Skin epidermis (tissue), 12 donors: Measurements from ENCODE around the gene AP1G1.
"Not testable (repeated sequence)": the region's sequence is repeated elsewhere in the genome, so short reads cannot be mapped to it uniquely, and the experiment has no call there.

Experiments
- H3K27ac ChIP-seq, 21 experiments: fragments of 200-600 bp; sonication (generic) in 11 of 21; one replicate each; pipeline ENCODE4 v1.5.0; 2020; ENCODE audit warnings: mild to moderate bottlenecking in 3 of 21, inconsistent platforms in 2 of 21, moderate library complexity in 2 of 21
- H3K4me3 ChIP-seq, 7 experiments: fragments of 200-600 bp; sonication (generic) in 2 of 7; one replicate each; pipeline ENCODE4 v1.5.0; 2020; ENCODE audit warnings: inconsistent platforms in 2 of 7, mild to moderate bottlenecking in 2 of 7, moderate library complexity in 1 of 7

The AP1G1 gene

GRCh38 chr16:71721066-71721740 is 87.4 kb downstream of the AP1G1 start:
- Histone ChIP-seq H3K4me3 (no peak overlapping the region), H3K27ac (no peak overlapping the region)

GRCh38 chr16:71712501-71712900 is 96.1 kb downstream of the AP1G1 start:
- no peak overlapping the region for H3K4me3 ChIP-seq

GRCh38 chr16:71711789-71712188 is 96.8 kb downstream of the AP1G1 start:
- H3K27ac ChIP-seq, result no peak overlapping the region
- no peak overlapping the region for H3K4me3 ChIP-seq

More at GRCh38 chr16:71712501-71712900, 96.1 kb downstream of the AP1G1 start:
- no peak overlapping the region for H3K27ac ChIP-seq

- Histone ChIP-seq H3K4me3 (no peak overlapping the region), H3K27ac (no peak overlapping the region)
Observed at GRCh38 chr16:71709229-71709781, 99.3 kb downstream of the AP1G1 start.

GRCh38 chr16:71708696-71709095 is 99.9 kb downstream of the AP1G1 start:
- Histone ChIP-seq H3K4me3 (no peak overlapping the region), H3K27ac (no peak overlapping the region)

GRCh38 chr16:71707199-71707598 is 101.4 kb downstream of the AP1G1 start:
- Histone ChIP-seq H3K27ac (peak overlapping the region in 1 of 21 experiments; percentile 11), H3K4me3 (no peak overlapping the region)

- no peak overlapping the region for H3K27ac ChIP-seq
- no peak overlapping the region for H3K4me3 ChIP-seq
Observed at GRCh38 chr16:71706046-71706445, 102.6 kb downstream of the AP1G1 start.

- Histone ChIP-seq H3K4me3 (no peak overlapping the region), H3K27ac (no peak overlapping the region)
Observed at GRCh38 chr16:71703333-71703732, 105.3 kb downstream of the AP1G1 start.

- Histone ChIP-seq H3K27ac (no peak overlapping the region), H3K4me3 (no peak overlapping the region)
Observed at GRCh38 chr16:71700831-71701230, 107.8 kb downstream of the AP1G1 start.

GRCh38 chr16:71698491-71698890 is 110.1 kb downstream of the AP1G1 start:
- no peak overlapping the region for H3K4me3 ChIP-seq
- H3K27ac ChIP-seq, result no peak overlapping the region

GRCh38 chr16:71693164-71693563 is 115.5 kb downstream of the AP1G1 start:
- no peak overlapping the region for H3K4me3 ChIP-seq
- H3K27ac ChIP-seq, result no peak overlapping the region

- no peak overlapping the region for H3K4me3 ChIP-seq
- H3K27ac ChIP-seq, result no peak overlapping the region
Observed at GRCh38 chr16:71689901-71690300, 118.7 kb downstream of the AP1G1 start.

- Histone ChIP-seq H3K4me3 (no peak overlapping the region), H3K27ac (no peak overlapping the region)
Observed at GRCh38 chr16:71687861-71688260, 120.8 kb downstream of the AP1G1 start.

- not testable (repeated sequence) for H3K27ac ChIP-seq, H3K4me3 ChIP-seq
Observed at GRCh38 chr16:71684280-71684679, 124.4 kb downstream of the AP1G1 start.

- Histone ChIP-seq H3K4me3 (no peak overlapping the region), H3K27ac (no peak overlapping the region)
Observed at GRCh38 chr16:71681360-71681759, 127.3 kb downstream of the AP1G1 start.
